HG03558 (cell line): ENCODE results near the gene CNNM3.
"Not testable (repeated sequence)": the region's sequence is repeated elsewhere in the genome, so short reads cannot be mapped to it uniquely, and the experiment has no call there.

Source experiments
- ATAC-seq: cut with Tn5 transposase; IDR thresholded peaks from one replicate; pipeline ENCODE4 v1.9.1; 2021; ENCODE audit warnings: moderate number of reproducible peaks; ENCODE audit not compliant: unreplicated experiment; ENCODE audit errors: extremely low read depth

Gene CNNM3

DNA sequence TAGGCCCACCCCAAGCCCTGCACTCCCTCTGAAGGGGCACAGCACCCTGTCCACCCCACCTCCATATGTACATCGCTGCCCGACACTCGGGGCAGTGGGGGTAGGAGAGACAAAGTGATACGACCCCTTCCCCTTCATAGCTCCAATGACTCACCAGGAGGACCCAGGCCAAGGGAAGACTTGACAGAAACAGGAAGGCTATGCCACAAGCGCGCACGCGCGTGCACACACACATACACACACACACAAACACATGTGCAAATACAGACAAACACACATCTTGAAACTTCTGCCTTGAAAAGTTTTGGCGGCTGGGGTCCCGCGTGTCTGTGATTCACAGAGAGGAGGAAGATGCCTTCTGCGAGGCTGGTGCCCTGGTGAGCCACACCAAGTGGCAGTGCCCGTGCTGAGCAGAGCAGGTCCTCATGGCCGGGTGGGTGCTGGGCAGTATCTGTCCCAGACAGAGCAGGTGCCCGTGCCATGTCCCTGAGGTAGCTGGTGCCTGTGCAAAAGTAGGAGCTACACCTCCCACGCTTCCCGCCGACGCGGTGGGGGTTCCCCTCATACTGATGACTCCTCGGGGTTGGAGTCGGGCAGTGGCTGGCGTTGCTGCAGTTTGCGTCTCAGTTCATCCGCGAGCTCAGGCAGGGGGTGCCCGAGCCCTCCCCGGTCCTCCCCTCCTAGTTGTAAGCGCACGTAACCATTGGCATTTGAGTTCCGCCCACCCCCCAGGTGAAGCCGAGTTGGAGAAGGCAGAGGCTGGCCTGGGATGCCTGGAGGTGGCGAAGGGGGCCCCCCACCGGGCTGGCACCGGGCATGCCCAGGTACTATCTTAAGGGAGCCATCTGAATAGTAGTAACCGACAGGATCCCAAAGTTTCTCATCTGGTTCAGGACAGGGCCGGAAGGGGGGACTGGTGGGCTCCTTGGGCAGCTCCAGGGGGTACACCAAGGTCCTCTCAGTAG, 44.3 kb downstream of the CNNM3 start:
- no peak for ATAC-seq

DNA sequence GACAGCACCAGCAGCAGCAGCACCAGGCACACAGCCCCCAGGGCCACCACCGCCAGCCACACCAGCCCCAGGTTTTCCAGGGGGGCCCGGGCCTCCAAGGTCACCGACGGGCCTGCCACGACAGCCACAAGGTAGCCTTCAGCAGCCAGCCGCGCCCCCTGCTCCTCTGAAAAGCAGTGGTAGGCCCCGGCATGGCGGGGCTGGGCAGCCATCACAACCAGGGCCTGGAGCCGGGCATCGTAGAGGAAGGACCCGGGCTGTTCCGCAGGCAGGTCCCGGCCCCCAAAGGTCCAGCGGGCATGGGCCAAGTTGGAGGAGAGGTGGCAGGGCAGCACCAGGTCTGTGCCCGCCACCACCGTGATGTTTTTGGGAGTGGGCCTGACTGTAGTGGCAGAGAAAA, 45.0 kb downstream of the CNNM3 start:
- no peak for ATAC-seq

DNA sequence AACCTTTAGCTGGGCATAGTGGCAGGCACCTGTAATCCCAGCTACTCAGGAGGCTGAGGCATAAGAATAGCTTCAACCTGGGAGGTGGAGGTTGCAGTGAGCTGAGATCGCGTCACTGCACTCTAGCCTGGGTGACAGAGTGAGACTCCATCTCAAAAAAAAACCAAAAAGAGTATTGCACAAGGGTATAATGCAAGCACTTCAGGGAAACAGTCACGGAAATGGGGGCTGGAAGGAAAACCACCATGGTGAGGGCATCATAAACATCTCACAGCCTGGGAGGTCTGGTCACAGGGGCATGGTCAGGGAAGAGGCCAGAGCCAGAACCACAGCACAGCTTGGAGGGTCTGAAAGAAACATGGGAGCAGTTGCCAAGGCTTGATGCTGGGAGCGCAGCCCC, 47.0 kb downstream of the CNNM3 start:
- ATAC-seq, result not testable (repeated sequence)

DNA sequence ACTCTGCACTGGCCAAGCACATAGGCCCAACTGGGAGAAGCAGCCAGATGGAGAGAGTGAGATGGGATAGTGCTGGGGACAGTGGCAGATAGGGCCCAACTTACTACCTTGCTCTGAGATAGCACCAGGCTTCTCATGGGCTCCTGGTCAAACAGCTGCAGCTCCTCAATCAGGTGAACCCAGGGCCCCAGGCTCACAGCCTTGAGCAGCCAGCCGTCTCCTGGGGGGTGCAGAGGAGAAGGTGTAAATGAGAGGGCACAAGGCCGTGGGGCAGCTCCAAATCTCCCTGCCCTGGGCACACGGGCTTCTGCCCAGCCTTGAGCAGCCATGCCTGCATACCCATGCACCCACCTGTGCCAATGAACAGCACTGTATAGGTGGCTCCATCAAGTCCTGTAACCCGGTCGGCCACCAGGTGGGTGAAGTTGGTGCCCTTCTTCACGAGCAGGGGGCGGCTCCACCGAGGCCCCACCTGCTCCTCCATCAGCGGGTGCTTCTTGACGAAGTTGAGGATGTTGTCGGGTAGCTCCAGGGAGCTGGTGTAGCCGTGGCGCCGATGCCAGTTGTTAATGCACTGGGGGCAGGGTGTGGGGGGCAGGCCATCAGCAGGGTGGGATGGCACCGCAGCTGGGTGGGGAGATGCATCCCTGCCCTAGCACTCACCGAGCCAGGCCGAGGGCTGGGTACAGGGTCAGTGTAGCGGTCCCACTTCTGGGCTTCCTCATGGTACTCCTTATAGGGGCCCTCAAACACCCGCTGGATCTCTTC, 47.7 kb downstream of the CNNM3 start:
- no peak for ATAC-seq

DNA sequence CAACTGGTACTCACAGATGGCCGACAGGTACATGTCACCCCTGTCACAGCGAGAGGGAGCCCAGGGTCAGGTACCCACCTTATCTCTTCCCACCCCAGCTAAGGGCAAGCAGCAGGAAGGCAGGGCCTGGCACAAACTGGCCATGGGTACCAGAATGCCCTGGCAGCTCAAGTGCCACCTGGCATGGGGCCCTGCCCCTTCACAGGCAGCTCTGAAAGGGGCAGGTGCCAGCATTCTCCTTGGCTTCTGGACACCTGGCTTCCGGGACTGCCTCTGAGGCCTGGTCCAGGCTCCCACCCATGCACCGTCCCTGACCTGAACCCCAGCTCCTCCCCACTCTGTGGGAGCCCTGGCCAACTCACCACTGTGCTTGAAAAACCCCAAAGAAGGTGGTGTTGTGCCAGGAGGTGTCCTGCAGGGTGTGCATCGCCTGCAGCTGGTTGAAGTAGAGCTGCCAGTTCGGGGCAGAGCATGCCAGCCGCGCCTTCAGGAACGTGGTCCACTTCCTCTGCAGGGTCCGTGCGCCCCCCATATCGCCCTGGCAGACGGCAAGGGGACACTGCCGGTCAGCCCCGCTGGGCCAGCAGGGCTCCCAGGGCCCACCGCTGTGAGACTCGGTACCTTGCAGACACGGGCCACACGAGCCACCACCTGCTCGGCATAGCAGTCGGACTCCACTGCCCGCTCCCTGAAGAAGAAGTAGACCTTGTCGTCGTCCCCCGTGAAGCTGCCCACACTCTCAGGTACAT, 48.4 kb downstream of the CNNM3 start:
- ATAC-seq, result no peak

DNA sequence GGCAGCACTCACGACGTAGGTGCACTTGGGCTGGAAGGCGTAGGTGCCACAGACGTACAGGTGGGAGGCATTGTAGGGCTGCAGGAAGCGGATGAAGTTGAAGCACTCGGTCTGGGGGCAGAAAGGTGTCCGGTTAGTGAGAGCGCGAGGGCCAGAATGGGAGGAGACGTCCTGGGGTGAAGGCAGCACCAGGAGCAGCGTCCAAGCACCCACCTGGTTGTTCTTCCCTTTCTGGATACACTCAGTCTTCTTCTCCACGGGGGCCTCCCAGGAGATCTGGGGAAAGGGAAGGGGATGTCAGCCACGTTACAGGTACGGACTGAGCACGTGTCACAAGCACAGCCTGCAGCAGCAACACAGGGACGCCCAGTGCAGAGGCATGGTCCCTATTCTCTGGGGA, 49.6 kb downstream of the CNNM3 start:
- ATAC-seq, result no peak

DNA sequence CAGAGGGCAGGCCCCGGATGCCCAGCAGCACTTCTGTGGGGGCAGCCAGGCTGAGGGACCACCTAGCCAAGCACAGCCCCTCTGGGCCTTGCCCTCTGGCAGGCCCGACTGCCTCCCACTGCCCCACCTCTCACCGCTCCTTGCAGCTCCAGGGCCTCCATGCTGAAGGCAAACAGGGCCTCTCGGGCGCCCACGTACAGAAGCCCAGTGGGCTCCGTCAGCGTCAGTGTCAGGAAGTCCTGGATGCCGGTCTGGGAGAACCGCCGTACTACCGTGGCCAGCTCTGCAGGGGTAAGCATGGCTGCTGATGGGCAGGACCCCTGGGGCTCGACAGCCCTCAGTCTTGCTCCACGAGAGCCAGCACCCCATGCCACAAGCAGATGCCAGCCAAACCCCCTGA, 50.1 kb downstream of the CNNM3 start:
- ATAC-seq, result no peak

DNA sequence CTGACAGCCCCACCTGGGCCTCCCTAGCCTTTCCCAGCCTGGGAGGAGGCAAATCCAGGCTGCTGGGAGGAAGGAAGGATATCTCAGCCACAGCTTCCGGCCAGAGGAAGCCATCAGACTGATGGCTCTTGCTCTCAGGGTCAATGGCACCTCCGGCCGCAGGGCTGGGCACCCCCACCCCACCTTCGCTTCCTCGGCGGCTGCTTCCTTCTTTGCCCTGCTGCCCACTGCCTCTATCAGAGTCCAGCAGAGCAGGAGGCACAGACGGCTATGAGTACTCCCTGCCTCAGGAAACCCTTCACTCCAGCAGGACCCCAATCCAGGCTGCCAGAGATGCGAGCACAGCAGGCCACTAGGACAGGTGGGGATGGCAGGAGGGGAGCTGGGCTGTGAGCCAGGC, 50.5 kb downstream of the CNNM3 start:
- no peak for ATAC-seq

DNA sequence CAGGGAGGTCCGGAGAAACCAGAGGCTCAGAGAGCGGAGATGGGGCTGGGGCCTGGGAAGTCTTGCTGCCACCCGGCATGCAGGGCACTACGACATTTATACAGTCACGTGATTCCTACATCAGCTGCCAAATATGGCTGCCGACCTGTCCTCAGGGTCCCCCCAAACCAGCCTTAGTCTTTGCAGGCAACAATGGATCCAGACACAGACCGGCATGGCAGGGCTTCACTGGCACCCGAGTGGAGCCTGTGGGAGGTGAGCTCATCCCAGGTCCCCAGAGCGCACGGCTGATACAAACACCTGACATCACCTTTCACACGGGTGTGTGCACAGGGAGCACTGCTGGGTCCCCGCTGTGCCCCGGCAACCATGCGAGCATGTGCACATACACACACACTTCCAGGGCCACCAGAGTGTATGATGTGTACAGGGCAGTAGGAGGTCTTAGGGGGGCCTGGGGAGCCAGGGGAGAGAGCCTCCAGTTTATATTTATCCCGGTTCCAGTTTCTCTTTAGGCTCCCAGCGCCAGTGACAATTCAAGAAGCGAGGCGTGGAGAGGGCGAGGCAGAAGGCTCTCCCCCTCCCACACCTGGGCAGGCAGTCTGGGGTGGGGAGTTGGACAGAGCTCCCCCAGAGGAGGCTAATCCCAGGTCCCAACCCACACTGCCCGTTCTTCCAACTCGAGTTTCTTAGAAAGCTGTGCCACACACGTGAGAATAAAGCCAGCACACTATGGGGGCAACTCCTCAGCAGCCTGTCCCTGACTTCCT, 51.1 kb downstream of the CNNM3 start:
- no peak for ATAC-seq

DNA sequence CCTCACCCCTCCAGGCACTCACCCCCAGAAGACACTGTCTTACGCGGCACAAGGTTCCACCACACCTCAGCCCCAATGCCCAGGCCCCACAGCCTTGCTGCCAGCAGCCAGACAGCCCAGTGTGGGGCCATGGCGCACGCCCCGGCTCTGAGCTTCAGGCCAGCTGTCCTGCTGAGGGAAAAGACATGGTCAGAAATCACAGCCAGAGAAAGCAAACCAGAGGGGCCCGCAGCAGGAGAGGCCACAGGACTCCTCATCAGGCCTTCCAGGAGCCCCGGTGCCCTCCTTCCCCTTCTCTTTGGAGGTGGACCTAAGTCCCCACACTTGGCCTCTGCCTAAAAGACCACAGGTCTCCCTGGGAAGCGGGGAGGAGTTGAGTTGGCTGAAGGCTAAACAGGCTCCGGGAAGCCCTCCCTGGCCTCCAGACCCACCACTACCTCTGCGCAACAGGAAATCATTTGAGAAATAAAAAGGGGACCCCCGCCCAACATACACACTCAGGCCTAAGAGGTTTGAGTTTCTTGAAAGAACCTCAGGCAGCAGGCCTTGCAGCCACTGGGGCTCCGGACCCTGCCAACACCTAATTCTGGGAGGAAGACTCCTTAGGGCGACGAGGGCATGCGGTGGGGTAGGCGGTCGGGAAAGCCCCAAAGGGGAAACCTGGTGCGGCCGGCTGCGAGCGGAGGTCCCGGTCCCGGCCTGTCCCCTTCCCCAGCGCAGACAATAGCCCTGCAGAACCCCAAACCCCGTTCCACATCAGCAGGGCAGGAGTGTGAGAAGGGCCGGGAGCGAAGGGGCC, 51.9 kb downstream of the CNNM3 start:
- no peak for ATAC-seq

DNA sequence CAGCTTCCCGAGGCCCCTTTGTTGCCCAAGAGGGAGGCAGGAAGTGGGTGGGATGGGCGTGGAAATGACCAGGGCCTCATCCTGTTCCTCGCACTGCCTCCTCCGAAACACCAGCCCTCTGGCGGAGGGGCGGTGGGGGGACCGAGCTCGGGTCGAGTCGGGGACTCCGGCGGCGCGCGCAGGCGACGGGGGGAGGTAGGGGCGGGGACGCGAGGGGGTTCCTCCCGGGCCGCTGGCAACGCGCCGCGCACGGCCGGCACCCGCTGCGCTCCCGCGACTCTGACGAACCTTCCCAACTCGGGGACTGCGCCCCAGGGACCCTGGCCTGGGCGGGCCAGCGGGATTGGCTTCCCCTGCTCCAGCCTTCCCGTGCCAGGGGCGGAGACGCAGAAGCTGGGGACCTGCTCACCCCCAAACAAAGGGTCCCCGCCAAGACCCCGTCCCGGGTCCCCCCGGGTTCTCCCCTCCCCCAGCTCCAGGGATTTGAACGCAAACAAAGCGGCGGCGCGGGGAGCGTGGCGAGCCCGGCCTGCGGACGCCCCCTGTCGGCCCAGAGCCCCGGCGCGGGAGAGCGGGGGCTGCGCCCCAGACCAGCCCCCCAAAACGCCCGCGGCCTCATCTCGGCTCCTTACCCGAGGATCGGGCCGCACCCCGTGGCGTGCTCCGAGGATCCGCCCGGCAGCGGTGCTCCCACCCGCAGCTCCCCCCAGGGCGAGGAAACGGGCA, 52.6 kb downstream of the CNNM3 start:
- ATAC-seq, result no peak

DNA sequence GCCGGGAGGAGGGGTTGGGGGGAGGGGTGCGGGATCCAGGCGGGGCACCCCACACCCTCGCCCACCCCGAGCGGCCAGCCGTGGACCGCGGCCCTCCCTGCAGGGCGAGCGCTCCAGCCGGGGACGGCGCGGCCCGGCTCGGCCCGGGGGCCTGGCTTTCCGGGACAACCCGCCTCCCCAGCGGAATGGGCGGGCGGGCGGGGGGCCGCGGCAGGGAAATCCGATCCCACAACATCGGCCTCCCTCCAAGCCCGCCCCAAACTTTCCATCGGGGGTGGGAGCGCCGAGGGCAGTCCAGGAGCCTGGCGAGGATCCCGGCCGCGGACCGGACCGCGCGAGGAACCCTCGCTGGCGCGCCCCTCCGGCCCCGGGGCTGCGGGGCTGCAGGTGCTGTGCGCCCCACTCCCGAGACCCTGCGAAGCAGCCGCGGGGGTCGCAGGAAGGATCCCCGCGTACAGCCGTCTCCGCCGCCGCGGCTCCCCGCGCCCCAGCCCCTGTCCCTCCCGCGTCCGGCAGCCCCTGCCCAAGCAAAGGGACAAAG, 53.3 kb downstream of the CNNM3 start:
- no peak for ATAC-seq

DNA sequence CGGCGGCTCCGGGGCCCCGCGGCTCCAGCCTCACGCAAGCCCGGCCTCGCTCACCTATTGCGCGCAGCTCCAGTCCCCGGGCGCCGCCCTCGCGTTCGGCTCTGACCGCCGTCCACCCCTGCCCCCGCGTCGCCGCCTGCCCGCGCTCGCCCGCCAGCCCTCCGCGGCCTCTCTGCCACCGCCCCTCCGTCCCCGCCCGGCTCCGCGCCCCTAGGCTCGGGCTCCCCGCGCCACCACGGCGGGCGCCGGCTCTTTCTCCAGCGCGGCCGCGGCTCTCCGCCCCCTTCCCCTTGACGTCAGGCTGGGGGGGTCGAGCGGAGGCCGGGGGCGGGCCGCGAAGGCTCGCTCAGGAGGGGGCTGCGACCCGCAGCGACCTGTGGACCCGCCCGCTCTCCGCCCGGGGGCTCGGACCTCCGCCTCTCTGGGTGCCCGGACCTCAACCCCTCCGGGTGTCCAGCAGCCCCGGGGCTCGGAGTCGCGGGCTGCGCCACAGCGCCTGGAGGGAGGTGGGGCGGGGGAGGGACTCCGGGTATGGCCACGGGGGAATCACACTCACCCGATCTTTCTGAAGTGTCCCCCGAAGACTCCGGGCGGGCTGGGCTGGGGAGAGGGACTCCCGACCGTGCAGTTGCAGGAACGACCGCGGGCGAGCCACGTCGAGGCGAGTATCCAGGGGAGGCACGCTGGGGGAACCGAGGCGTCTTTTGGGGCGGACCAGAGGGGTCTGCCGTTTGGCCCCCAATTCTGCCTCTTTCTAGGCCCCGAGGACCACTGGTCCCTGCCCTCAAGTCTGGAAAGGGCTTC, 54.0 kb downstream of the CNNM3 start, which contains the start of gene SEMA4C:
Gene SEMA4C (minus strand): TSS at position 259 of the 804 bp plus-strand sequence. CDS start 2,194 bp downstream, outside the sequence.
- ATAC-seq, result no peak

DNA sequence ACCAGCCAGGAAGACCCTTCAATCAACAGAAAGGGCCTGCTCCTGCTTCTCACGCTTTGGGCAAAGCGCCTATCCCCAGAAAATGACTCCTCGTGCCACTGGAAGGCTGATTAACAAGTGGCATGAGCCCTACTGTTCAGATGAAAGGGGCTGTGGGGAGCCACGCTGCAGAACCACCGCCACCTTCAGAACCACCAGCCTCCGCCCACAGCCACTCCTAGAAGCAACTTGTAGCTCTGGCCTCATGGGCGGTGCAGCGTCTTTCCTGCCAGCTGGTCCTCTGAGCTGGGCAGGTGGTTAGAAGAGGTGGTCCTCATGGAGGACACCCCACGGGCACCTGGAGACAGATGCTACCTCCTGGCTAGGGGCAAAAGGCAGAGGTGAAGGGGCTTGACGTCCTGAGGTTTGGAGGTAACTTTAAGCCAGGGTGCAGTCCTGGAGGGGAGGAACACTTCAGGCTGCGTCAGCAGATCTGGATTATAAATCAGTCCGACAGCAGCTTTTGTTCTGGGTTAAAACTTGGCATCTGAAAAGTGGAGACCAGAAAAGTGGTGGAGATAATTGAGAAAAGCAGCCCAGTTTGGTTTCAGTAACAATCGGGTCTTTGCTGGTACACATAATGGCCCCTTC, 54.7 kb downstream of the CNNM3 start:
- no peak for ATAC-seq

DNA sequence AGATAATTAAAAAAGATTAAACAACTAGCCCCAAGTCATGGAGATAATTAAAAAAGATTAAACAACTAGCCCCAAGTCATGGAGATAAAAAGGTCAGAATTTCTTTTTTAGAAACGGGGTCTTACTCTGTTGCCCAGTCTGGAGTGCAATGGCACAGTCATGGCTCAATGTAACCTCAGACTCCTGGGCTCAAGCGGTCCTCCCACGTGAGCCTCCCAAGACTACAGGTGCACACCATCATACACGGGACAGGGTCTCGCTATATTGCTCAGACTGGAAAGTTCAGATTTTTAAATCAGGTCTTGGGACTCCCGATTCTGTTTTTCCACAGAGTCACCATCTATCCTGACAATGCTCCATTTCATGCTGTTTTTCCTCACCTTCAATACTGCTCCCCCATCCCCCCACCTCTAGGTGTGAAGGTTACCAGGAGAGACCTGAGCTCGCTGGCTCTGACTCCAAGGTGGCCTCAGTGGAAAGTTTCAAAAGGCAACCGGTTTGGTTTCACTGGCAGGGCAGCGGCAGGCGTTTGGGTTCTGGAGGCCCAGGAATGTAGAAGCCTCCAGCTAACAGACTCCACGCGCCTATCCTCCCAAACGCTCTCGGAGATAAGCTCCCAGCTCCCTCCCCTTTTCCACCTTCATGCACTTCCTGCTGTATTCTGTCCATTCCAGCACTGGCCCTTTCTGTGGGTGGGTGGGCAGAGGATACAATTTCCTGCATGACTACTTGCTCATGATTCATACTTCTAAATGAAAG, 56.7 kb downstream of the CNNM3 start:
- no peak for ATAC-seq

DNA sequence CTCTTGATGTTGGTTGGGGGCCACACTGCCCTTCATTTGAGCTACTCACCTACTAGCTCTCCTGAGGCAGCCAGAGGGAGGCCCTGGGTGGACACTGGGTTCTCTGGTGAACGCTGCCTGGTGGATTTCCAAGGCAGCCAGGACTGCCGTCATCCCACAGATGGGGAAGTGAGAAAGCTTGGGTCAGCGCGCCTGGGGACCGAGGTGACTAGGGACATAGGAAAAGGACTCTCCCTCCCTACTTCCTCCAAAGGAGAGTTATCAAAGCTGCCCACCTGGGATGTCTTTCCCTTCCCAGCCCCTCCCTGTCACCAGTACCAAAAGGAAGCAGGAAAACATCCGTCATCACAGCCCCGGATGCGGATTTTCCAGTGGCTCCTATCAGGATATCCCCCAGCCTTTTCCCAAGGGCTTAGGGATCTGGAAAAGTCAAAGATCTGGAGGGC, 57.6 kb downstream of the CNNM3 start:
- no peak for ATAC-seq
